HG03108 (cell line): ENCODE results near the gene NMT1.

ENCODE experiments used
- ATAC-seq: cut with Tn5 transposase; IDR thresholded peaks from one replicate; pipeline ENCODE4 v1.9.1; 2021; ENCODE audit warnings: moderate library complexity; ENCODE audit not compliant: unreplicated experiment

The NMT1 gene

GRCh38 chr17:45104029-45104428 lies 42.9 kb downstream of the NMT1 start:
- ATAC-seq: no peak

GRCh38 chr17:45104497-45104896 lies 43.4 kb downstream of the NMT1 start:
- no peak for ATAC-seq

GRCh38 chr17:45104907-45105624 lies 43.9 kb downstream of the NMT1 start:
- ATAC-seq: no peak

- ATAC-seq: no peak
These were observed 45.0 kb downstream of the NMT1 start for GRCh38 chr17:45106096-45106495.

GRCh38 chr17:45106582-45106981 lies 45.5 kb downstream of the NMT1 start:
- ATAC-seq: no peak

GRCh38 chr17:45107293-45108010 lies 46.3 kb downstream of the NMT1 start:
- ATAC-seq: no peak

- ATAC-seq: no peak
These were observed 46.9 kb downstream of the NMT1 start for GRCh38 chr17:45108051-45108450.

- no peak for ATAC-seq
These were observed 47.7 kb downstream of the NMT1 start for GRCh38 chr17:45108595-45109521.

GRCh38 chr17:45110676-45111611 lies 49.8 kb downstream of the NMT1 start:
- no peak for ATAC-seq

- no peak for ATAC-seq
These were observed 50.7 kb downstream of the NMT1 start for GRCh38 chr17:45111850-45112249.

- no peak for ATAC-seq
These were observed 51.7 kb downstream of the NMT1 start for GRCh38 chr17:45112559-45113423.

GRCh38 chr17:45113424-45113754 lies 52.3 kb downstream of the NMT1 start:
- no peak for ATAC-seq

- ATAC-seq: no peak
These were observed 53.2 kb downstream of the NMT1 start for GRCh38 chr17:45114117-45114932.

- no peak for ATAC-seq
These were observed 54.0 kb downstream of the NMT1 start for GRCh38 chr17:45115015-45115625.

- no peak for ATAC-seq
These were observed 54.8 kb downstream of the NMT1 start for GRCh38 chr17:45115871-45116270.

GRCh38 chr17:45116434-45117016 lies 55.4 kb downstream of the NMT1 start:
- no peak for ATAC-seq

- ATAC-seq: no peak
These were observed 56.2 kb downstream of the NMT1 start for GRCh38 chr17:45117334-45117733.
